GM18951 (cell line): ENCODE results near the gene SERPINB1.
"Not testable (repeated sequence)": the region's sequence is repeated elsewhere in the genome, so short reads cannot be mapped to it uniquely, and the experiment has no call there.

Experiments
- POLR2A ChIP-seq: IDR thresholded peaks from 4 replicates; pipeline ENCODE4 v1.6.1; 2011; ENCODE audit warnings: mild to moderate bottlenecking; ENCODE audit not compliant: insufficient read length, insufficient read depth; ENCODE audit errors: extremely low read depth
- in situ Hi-C: fragments of 300-500 bp; cut with MboI; formaldehyde crosslinking; loops from one replicate; pipeline ENCODE4 v1.12.0; 2022; ENCODE audit warnings: low sequenced_read_pairs, mixed read lengths, inconsistent platforms; ENCODE audit not compliant: unreplicated experiment

The SERPINB1 gene

GRCh38 chr6:2810092-2810671 is 31.5 kb downstream of the SERPINB1 start:
- TF ChIP-seq POLR2A: no peak
- in situ Hi-C loops: no loop called here

- in situ Hi-C loops: no loop called here
Measured at GRCh38 chr6:2809015-2809414, 32.6 kb downstream of the SERPINB1 start.

GRCh38 chr6:2807342-2808090 is 34.1 kb downstream of the SERPINB1 start:
- in situ Hi-C loops: no loop called here
- TF ChIP-seq POLR2A: no peak

More at GRCh38 chr6:2809015-2809414, 32.6 kb downstream of the SERPINB1 start:
- no peak for TF ChIP-seq POLR2A

- TF ChIP-seq POLR2A: no peak
- in situ Hi-C loops: no loop called here
Measured at GRCh38 chr6:2806644-2807043, 35.0 kb downstream of the SERPINB1 start.

GRCh38 chr6:2805031-2805430 is 36.6 kb downstream of the SERPINB1 start:
- no peak for TF ChIP-seq POLR2A
- in situ Hi-C loops: no loop called here

- TF ChIP-seq POLR2A: no peak
- in situ Hi-C loops: no loop called here
Measured at GRCh38 chr6:2804516-2804915, 37.1 kb downstream of the SERPINB1 start.

GRCh38 chr6:2803731-2804429 is 37.8 kb downstream of the SERPINB1 start:
- in situ Hi-C loops: no loop called here
- TF ChIP-seq POLR2A: no peak

GRCh38 chr6:2802521-2803060 is 39.1 kb downstream of the SERPINB1 start:
- TF ChIP-seq POLR2A: no peak
- in situ Hi-C loops: no loop called here

GRCh38 chr6:2801687-2802086 is 40.0 kb downstream of the SERPINB1 start:
- in situ Hi-C loops: not testable (repeated sequence)

- TF ChIP-seq POLR2A: no peak
- in situ Hi-C loops: no loop called here
Measured at GRCh38 chr6:2800552-2801316, 40.9 kb downstream of the SERPINB1 start.

GRCh38 chr6:2799936-2800527 is 41.6 kb downstream of the SERPINB1 start:
- no peak for TF ChIP-seq POLR2A
- in situ Hi-C loops: no loop called here

- in situ Hi-C loops: no loop called here
- no peak for TF ChIP-seq POLR2A
Measured at GRCh38 chr6:2798586-2799134, 43.0 kb downstream of the SERPINB1 start.
